GM19193 (cell line): ENCODE data around the gene C1orf174.

ENCODE experiments used
- POLR2A ChIP-seq: IDR thresholded peaks from 4 replicates; pipeline ENCODE4 v1.6.1; 2011; ENCODE audit not compliant: insufficient read depth, insufficient read length; ENCODE audit errors: extremely low read depth

C1orf174 gene

DNA sequence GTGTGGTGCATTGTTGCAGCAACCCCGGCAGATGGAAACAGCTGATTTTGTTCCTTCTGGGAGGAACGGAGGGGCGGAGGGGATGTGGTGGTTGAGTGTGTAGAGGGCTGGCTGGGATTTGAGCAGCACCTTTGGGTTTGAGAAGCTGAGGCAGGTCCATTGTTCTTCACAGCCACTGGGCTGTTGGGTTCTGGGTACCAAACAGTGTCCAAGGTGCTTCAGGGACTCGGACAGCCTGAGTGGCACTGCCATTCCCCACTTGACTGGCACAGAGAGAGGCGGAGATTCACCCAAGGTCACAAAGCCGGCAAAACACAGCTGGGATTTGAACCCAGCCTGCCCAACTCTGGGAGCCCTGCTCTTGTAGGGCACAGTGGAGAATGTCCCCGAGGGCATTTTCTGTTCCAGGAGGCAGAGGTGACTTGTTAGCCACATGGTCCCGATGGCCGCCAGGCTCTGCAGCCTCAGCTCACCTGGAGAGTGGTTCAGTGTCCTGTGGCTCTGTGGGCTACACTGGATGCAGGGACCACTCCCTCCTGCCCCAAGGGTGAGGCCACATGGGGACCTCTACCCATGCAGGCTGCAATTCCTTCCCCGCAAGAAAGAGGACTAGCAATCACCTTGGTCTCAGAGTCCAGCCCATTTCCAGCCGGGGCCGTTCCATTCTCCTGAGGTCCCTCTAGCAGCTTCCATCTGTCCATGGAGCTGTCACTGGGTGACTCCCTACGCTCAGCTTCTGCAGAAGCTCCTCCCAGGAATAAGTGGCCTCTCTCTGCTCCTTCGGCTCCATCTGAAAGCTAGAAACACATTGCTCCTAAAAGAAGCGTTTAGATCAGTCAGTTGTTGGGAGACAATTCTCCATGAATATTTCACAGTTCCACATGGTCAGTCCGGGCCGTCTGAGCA, 31.2 kb upstream of the C1orf174 start:
- no peak for TF ChIP-seq POLR2A

- TF ChIP-seq POLR2A, result no peak
Measured at GRCh38 chr1:3930301-3931006, 30.4 kb upstream of the C1orf174 start.

DNA sequence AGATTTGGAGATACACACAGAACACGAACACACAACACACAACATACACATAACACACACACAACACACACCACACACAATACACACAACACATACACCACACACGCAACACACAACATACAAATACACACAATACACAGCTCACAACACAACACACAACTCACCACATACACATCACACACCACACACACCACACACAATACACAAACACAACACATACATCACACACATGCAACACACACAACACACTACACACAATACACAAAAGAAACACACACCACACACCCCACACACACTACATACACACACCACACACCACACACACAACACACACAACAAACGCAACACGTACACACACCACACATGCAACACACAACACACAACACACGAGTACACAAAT, 29.1 kb upstream of the C1orf174 start:
- TF ChIP-seq POLR2A, result no peak

DNA sequence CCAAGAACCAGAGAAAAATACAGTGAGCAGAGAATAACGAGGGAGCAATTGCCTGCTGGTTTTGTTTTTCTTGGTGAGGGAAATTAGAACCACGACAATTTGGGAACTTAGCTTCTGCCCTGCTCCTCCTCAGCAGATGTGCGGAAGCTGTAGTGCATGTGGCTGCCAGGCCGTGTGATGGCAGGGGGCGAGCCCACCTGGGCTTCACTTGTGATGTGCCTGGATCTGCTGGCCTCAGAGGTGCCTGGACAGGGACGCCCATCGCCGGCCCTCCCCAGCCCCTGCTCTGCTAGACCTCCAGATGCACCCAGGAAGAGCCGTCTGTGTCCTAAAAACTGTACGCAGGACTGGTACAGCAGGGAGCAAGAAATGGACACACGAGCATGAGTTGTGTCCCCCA, 28.5 kb upstream of the C1orf174 start:
- no peak for TF ChIP-seq POLR2A

DNA sequence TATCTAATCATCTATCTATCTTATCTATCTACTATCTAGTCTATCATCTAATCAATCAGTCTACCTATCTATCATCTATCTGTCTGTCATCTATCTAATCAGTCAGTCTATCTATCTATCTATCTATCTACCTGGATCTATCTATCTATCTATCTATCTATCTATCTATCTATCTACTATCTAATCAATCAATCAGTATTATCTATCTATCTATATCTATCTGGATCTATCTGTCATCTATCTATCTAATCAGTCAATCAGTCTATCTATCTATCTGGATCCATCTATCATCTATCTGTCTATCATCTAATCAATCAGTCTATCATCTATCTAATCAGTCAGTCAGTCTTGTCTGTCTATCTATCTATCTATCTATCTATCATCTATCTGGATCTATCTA, 26.9 kb upstream of the C1orf174 start:
- TF ChIP-seq POLR2A, result no peak

GRCh38 chr1:3925762-3926161, 25.7 kb upstream of the C1orf174 start:
- no peak for TF ChIP-seq POLR2A

DNA sequence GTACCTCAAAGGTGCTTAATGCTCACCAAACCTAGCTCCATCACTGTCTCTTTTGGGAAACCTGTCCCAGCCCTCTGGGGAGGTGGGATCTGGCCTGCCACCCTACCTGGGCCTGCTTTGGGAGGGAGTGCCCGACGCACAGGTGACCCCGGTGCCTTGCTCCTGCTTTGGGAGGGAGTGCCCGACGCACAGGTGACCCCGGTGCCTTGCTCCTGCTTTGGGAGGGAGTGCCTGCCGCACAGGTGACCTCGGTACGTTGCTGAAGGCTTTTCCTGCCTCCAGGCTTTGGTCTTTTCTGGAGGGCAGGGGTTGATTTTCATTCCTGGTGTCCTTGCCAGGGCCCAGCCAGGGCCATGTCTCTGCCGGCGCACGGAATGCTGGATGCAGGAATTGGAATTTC, 25.2 kb upstream of the C1orf174 start:
- no peak for TF ChIP-seq POLR2A

DNA sequence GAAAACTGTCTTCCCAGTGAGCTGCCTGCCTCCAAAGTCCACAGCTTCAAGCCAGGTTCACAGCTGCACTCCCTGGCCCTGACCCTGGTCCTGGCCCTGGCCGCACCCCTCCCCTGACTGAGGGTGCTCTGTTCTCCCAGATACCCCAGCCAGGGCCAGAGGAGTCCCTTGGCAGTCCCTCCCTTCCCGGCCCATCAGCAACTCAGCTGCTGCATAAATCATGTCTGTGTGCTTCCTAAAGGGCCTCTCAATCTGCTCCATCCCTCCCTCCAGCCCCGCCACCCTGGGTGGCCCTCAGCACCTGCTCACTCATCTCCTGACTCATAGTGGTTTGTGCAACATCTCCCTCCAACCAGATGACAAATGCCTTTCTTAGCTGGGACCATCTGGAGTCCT, 24.8 kb upstream of the C1orf174 start:
- TF ChIP-seq POLR2A, result no peak

- no peak for TF ChIP-seq POLR2A
Measured at GRCh38 chr1:3924186-3924824, 24.2 kb upstream of the C1orf174 start.

GRCh38 chr1:3923378-3924185, 23.5 kb upstream of the C1orf174 start:
- no peak for TF ChIP-seq POLR2A

GRCh38 chr1:3922851-3923250, 22.8 kb upstream of the C1orf174 start:
- no peak for TF ChIP-seq POLR2A

DNA sequence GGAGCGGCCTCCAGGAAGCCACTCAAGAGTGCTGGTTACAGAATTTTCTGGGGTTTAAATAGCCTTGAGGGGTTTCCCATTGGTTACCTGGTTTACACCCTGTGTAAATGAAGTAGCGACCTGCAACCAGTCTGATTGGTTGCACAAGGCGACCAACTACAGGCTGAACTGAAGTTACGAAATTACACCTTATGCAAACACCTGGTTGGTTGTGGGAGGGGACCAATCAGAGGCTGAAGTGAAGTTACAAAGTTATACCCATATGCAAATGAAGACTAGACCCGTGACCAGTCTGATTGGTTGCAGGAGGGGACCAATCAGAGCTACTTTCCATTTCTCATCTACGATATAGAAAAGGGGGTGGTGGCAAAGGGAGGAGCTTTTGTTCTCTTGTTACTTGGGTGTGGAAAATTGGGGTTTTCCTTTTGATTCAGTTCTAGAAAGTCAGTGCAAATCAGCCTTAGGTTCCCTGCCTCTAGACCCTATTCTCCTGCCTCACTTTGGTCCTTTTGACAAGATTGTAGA, 22.2 kb upstream of the C1orf174 start:
- no peak for TF ChIP-seq POLR2A

- no peak for TF ChIP-seq POLR2A
Measured at GRCh38 chr1:3921765-3922164, 21.7 kb upstream of the C1orf174 start.

DNA sequence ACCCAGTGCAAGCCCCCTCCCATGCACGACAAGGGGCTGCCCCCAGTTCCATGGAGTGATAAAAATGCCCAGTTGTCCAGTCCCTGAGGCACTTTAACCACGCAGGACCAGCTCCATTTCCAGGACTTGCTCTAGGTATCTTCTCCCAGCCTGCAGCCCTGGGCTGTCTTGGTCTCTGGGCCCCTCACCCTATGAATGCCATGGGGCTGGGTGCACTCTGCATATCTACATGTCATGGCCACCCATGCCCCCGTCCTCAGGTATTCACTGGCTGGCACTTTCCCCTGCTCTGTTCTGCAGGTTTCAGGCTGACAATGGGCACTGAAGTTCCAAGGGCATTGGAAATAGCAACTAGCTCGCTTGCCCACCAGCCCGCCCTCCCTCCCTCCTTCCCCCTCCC, 19.6 kb upstream of the C1orf174 start:
- no peak for TF ChIP-seq POLR2A
